SK-N-MC (cell line): ENCODE measurements around the gene ETV5.

Experiments
- EZH2 ChIP-seq: fragments of 200-600 bp; sonication (generic); IDR thresholded peaks from one replicate; pipeline ENCODE4 v1.6.1; 2017; ENCODE audit warnings: antibody characterized with exemption
- FOXP2 ChIP-seq: optimal IDR thresholded peaks from 2 replicates; pipeline ENCODE3; 2011; ENCODE audit warnings: mild to moderate bottlenecking, moderate library complexity; ENCODE audit not compliant: insufficient read depth; ENCODE audit errors: extremely low read length, control extremely low read depth
- POLR2AphosphoS5 ChIP-seq: IDR thresholded peaks from 2 replicates; pipeline ENCODE4 v1.6.1; 2012; ENCODE audit warnings: mild to moderate bottlenecking, low read depth, low read length, borderline replicate concordance

GRCh38 chr3:186149319-186149960 is 40.6 kb upstream of the ETV5 start:
- TF ChIP-seq EZH2, result no peak
- TF ChIP-seq POLR2AphosphoS5, result no peak
- TF ChIP-seq FOXP2, result no peak
